NOMO-1 treated with dmso at 0.1 percent for 144 hours (cell line): ENCODE data around the gene APOL6.

Source experiments
- DNase-seq: peaks from one replicate; lab custom pipeline; 2025; ENCODE audit not compliant: unreplicated experiment; lab: John Stamatoyannopoulos, UW

Gene APOL6

DNA sequence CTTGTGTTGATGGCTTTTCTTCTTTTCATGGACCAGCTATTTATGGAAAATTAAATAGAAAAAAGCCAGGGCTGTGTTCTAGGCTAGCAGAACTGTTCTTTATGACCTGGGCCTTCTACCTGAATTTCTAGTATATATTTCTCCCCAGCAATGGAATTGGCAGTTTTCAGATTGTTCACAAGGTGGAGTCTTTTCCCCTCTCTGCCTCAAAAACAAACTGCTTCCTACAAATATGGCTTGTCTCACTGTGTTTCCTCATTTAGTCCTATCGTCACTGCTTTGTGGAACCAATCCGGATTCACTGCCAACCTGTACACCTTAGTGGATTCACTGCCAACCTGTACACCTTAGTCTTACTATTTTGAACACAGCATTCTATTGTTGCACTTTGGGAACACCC lies 64.4 kb downstream of the APOL6 start:
- DNase-seq = no peak

DNA sequence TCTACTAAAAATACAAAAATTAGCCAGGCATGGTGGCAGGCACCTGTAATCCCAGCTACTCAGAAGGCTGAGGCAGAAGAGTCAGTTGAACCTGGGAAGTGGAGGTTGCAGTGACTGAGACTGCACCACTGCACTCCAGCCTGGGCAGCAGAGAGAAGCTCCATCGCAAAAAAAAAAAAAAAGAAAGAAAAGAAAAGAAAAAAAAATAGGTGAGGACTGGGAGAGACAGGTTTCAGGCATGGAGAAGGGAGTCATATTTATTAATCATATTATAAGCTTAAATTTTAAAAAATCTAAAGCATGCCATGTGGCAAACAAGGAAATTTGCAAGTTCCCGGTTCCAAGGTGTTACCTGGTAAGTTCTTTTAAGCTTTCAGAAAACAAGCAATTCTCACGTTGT lies 69.3 kb downstream of the APOL6 start, which contains the start of gene APOL5:
Gene APOL5, plus strand, starts transcription at position 301 of the 400 bp plus-strand sequence. Its CDS starts 0 bp downstream, at position 301.
- no peak for DNase-seq
